Tibial nerve (tissue), 4 donors: Measurements from ENCODE around the gene CNOT9. TPM values are rescaled to one million over a fixed set of nuclear protein-coding genes. Genes with fewer than 3 reads are reported as not detected.

Source experiments
- DNase-seq, 2 donors: peaks; one replicate each; pipeline ENCODE4 v3.0.0-alpha.2; 2019; ENCODE audit warnings: low spot score in 2 of 2
- H3K27ac ChIP-seq, 4 donors: fragments of 200-600 bp; sonication (generic) in 3 of 4; one replicate each; pipeline ENCODE4 v1.5.1; 2017 to 2019; ENCODE audit warnings: mild to moderate bottlenecking in 1 of 4
- H3K27me3 ChIP-seq, 2 donors: fragments of 200-600 bp; sonication (generic) in 1 of 2; one replicate each; pipeline versions ENCODE4 v1.5.1 to v1.6.0; 2017 to 2019
- H3K36me3 ChIP-seq, 3 donors: fragments of 200-600 bp; sonication (generic); one replicate each; pipeline ENCODE4 v1.5.1; 2018 to 2019
- H3K4me1 ChIP-seq, 4 donors: fragments of 200-600 bp; sonication (generic) in 3 of 4; one replicate each; pipeline ENCODE4 v1.5.1; 2017 to 2019
- H3K4me3 ChIP-seq, 4 donors: fragments of 200-600 bp; sonication (generic) in 3 of 4; one replicate each; pipeline ENCODE4 v1.5.1; 2017 to 2019; ENCODE audit warnings: mild to moderate bottlenecking in 1 of 4, moderate library complexity in 1 of 4
- H3K9me3 ChIP-seq, 4 donors: fragments of 200-600 bp; sonication (generic) in 3 of 4; one replicate each; pipeline ENCODE4 v1.5.1; 2017 to 2019
- EP300 ChIP-seq, 2 donors: sonication (generic); formaldehyde crosslinking; IDR thresholded peaks; one replicate each; pipeline ENCODE4 v1.6.1; 2017; ENCODE audit warnings: antibody characterized with exemption in 2 of 2, mild to moderate bottlenecking in 1 of 2
- POLR2A ChIP-seq, 2 donors: fragments of 450-650 bp; IDR thresholded peaks; one replicate each; pipeline ENCODE4 v1.6.1; 2017; ENCODE audit warnings: antibody characterized with exemption in 2 of 2, mild to moderate bottlenecking in 2 of 2, moderate library complexity in 2 of 2
- WGBS, 2 donors: methylation state at CpG; one replicate each; pipeline ENCODE4 v1.1.5; 2018; 5-methylcytosine and 5-hydroxymethylcytosine counted together
- total RNA-seq, 4 donors: library from RNA; depleted of rRNA; stranded (reverse); fragments of >200 nt; gene quantifications; one replicate each; pipeline ENCODE4 v1.1.0, GENCODE V29; 2016
- TF ChIP-seq, protein P1 (sequence below), 5 experiments: fragments of 200-600 bp in 3 of 5; fragments of 450-650 bp in 2 of 5; sonication (generic) in 3 of 5; IDR thresholded peaks; one replicate each; pipeline ENCODE4 v1.5.1; 2016 to 2019; ENCODE audit warnings: antibody characterized with exemption in 5 of 5, mild to moderate bottlenecking in 3 of 5, moderate library complexity in 2 of 5

The CNOT9 gene
- total RNA-seq, 4 donors from 2014 or later: 34.2 to 66.4 (median 39.7) TPM

- TF ChIP-seq EP300 (IDR thresholded peaks at IDR 0.05): no peak
- TF ChIP-seq, protein P1, sequence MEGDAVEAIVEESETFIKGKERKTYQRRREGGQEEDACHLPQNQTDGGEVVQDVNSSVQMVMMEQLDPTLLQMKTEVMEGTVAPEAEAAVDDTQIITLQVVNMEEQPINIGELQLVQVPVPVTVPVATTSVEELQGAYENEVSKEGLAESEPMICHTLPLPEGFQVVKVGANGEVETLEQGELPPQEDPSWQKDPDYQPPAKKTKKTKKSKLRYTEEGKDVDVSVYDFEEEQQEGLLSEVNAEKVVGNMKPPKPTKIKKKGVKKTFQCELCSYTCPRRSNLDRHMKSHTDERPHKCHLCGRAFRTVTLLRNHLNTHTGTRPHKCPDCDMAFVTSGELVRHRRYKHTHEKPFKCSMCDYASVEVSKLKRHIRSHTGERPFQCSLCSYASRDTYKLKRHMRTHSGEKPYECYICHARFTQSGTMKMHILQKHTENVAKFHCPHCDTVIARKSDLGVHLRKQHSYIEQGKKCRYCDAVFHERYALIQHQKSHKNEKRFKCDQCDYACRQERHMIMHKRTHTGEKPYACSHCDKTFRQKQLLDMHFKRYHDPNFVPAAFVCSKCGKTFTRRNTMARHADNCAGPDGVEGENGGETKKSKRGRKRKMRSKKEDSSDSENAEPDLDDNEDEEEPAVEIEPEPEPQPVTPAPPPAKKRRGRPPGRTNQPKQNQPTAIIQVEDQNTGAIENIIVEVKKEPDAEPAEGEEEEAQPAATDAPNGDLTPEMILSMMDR (IDR thresholded peaks at IDR 0.05): no peak
- TF ChIP-seq POLR2A (IDR thresholded peaks at IDR 0.05): no peak
- Histone ChIP-seq H3K27me3 (no peaks in the 10 kb centered on the region), H3K4me1 (no peaks in the 10 kb centered on the region), H3K27ac (no peak overlapping the region), H3K36me3 (peaks cover 0 to 74% (median 0%) of the 10 kb centered on the region in 3 donors), H3K4me3 (no peak overlapping the region), H3K9me3 (no peaks in the 10 kb centered on the region)
- DNase-seq: no peak
- WGBS, 2 donors: 71 to 82% methylated on average over 4 of the region's 4 CpGs
Measured at GRCh38 chr2:218555527-218555926, 13.1 kb upstream of the CNOT9 start.

DNA sequence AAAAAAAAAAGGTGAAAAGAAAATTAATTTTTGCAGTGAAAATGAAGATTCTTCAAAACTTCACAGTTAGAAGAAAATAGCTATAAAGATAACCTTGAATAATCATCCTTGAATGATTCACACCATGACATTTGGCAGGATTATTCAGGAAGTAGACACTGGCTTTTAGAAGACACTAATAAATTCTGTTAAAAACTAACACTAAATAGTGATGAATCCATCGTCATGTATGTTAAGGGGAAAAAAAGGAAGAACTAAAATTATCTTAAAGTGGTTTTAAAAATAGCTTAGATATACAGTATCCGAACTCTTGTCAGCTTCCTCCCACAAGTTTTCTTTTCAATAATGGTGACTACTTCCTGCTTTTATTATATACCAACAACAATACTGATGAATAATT, 10.7 kb upstream of the CNOT9 start:
- no peak for DNase-seq
- Histone ChIP-seq H3K9me3 (no peaks in the 10 kb centered on the region), H3K4me3 (no peak overlapping the region), H3K36me3 (peaks cover 0 to 76% (median 0%) of the 10 kb centered on the region in 3 donors), H3K27me3 (no peaks in the 10 kb centered on the region), H3K4me1 (no peaks in the 10 kb centered on the region), H3K27ac (no peak overlapping the region)
- WGBS, 2 donors: 46 to 52% methylated on average over 2 of the region's 2 CpGs
- TF ChIP-seq POLR2A (IDR thresholded peaks at IDR 0.05) (no peak), EP300 (IDR thresholded peaks at IDR 0.05) (no peak)
- TF ChIP-seq, protein P1 (IDR thresholded peaks at IDR 0.05): no peak

DNA sequence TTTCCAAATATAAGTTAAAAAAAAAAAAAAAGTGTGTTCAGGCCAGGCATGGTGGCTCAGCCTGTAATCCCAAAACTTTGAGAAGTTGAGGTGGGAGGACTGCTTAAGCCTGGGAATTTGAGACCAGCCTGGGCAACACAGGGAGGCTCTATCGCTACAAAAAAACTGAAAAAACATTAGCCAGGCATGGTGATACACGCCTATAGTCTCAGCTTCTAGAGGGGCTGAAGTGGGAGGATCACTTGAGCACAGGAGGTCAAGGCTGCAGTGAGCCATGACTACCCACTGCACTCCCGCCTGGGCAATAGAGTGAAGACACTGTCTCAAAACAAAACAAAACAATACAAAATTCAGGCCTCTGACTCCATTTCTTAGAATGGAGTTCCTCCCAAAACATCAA, 9.7 kb upstream of the CNOT9 start:
- no peak overlapping the region for H3K4me3 ChIP-seq
- no peaks in the 10 kb centered on the region for H3K9me3 ChIP-seq
- no peaks in the 10 kb centered on the region for H3K27me3 ChIP-seq
- peaks cover 0 to 4% (median 0%) of the 10 kb centered on the region in 4 donors for H3K4me1 ChIP-seq
- H3K27ac ChIP-seq: no peak overlapping the region
- TF ChIP-seq POLR2A (IDR thresholded peaks at IDR 0.05): no peak
- TF ChIP-seq, protein P1 (IDR thresholded peaks at IDR 0.05): no peak
- no peak for TF ChIP-seq EP300 (IDR thresholded peaks at IDR 0.05)
- 79 to 85% methylated on average over 3 of the region's 3 CpGs for WGBS, 2 donors
- no peak for DNase-seq
- H3K36me3 ChIP-seq: peaks cover 0 to 67% (median 0%) of the 10 kb centered on the region in 3 donors

- Histone ChIP-seq H3K27ac (no peak overlapping the region), H3K27me3 (no peaks in the 10 kb centered on the region), H3K36me3 (peaks cover 0 to 38% (median 0%) of the 10 kb centered on the region in 3 donors), H3K4me1 (peaks cover 0 to 25% (median 10%) of the 10 kb centered on the region in 4 donors), H3K4me3 (no peak overlapping the region), H3K9me3 (no peaks in the 10 kb centered on the region)
- no peak for DNase-seq
- WGBS, 2 donors: 81 to 88% methylated on average over 1 of the region's 1 CpG
- TF ChIP-seq EP300 (IDR thresholded peaks at IDR 0.05): no peak
Measured at GRCh38 chr2:218564056-218564455, 4.6 kb upstream of the CNOT9 start.

DNA sequence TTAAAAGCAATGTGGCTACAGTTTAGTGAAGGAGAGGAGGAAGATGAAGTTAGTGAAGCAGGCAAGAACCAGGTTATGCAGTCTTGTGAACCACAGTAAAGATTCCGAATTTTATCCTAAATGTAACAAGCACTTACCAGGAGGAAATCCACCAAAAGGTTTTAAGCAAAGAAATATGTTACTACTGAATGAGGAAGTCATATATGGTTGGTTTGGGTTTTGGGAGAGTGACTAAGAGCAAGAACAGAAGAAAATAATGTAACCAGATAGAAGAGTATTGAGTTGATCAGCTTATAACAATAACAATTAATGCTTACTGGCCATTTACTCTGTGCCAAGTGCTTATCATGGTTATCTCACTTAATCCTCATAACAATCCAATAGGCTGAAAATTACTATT, 2.3 kb upstream of the CNOT9 start:
- Histone ChIP-seq H3K9me3 (no peaks in the 10 kb centered on the region), H3K27me3 (no peaks in the 10 kb centered on the region), H3K4me1 (peaks cover 0 to 46% (median 28%) of the 10 kb centered on the region in 4 donors), H3K4me3 (no peak overlapping the region), H3K36me3 (peaks cover 0 to 15% (median 0%) of the 10 kb centered on the region in 3 donors), H3K27ac (peak overlapping the region in 3 of 4 donors; percentile 8 to 99 (median 98))
- no peak for TF ChIP-seq POLR2A (IDR thresholded peaks at IDR 0.05)
- TF ChIP-seq EP300 (IDR thresholded peaks at IDR 0.05): no peak
- TF ChIP-seq, protein P1 (IDR thresholded peaks at IDR 0.05): no peak
- no peak for DNase-seq
- 78 to 91% methylated on average over 1 of the region's 1 CpG for WGBS, 2 donors

DNA sequence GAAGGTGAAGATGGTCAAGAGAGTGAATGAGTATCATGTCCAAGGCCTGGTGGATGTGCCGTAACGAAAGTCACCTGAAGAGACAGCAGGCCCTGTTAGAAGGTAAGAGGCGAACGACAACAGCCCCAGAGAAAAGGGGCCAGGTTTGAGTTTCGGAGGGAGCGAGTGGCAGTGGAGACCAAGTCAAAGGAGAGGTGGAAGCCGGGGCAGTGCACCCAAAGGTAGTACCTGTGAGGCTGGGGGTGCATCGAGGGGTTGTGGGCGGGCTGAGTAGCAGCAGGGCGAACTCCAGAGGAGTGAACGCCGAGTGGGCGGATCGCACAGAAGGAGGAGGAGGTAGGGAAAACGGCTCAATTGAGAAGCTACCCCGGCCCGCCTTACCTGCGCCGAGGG, 846 bp upstream of the CNOT9 start:
- H3K36me3 ChIP-seq: peaks cover 0 to 12% (median 0%) of the 10 kb centered on the region in 3 donors
- H3K27me3 ChIP-seq: no peaks in the 10 kb centered on the region
- TF ChIP-seq, protein P1 (IDR thresholded peaks at IDR 0.05): no peak
- TF ChIP-seq POLR2A (IDR thresholded peaks at IDR 0.05) (no peak), EP300 (IDR thresholded peaks at IDR 0.05) (no peak)
- WGBS, 2 donors: 1% methylated on average over 19 of the region's 19 CpGs
- peak overlapping the region; percentile 70 to 90 (median 90) for H3K4me3 ChIP-seq
- no peak for DNase-seq
- H3K4me1 ChIP-seq: peaks cover 0 to 59% (median 29%) of the 10 kb centered on the region in 4 donors
- H3K9me3 ChIP-seq: no peaks in the 10 kb centered on the region
- peak overlapping the region; percentile 97 to 99 (median 98) for H3K27ac ChIP-seq
